Measurements from ENCODE around the gene MASP2. TPM values are rescaled to one million over a fixed set of nuclear protein-coding genes. Genes with fewer than 3 reads are reported as not detected.
A peak's percentile ranks its signal among the peaks of the same experiment; 100 is the strongest.

Gene MASP2
- total and polyA plus RNA-seq, 9 of the 15 experiments (the other 6 are each of a cell fraction or from before 2014, with no cell fraction given) = 0.01 to 0.23 (median 0.06) TPM; not detected in 3

GRCh38 chr1:11012260-11013159 lies 34.5 kb downstream of the MASP2 start, which contains the start of gene TARDBP:
Gene TARDBP, plus strand, starts transcription at chr1:11012654. Its CDS starts 1,074 bp downstream, at chr1:11013728.
- peak within 1 kb of the TSS; percentile 99 to 100 for H3K9ac ChIP-seq (ENCODE audit: insufficient read depth in 1 of 2, low read depth in 2 of 2, low read length in 2 of 2)
- FAIRE-seq (peak; percentile 67), DNase-seq (ENCODE audit: extremely low read depth in 1 of 4, low spot score in 3 of 4) (peak; percentile 96 to 99 (median 99)), ATAC-seq (peak; percentile 95)
- POLR2A ChIA-PET = interaction anchor here (0.6 to 2.0 kb wide), 14 partner anchors 11 to 642 kb away, joined by 3 to 9 read pairs (median 3); partner anchors contain the start of genes EXOSC10 and FBXO44
- H3K4me2 ChIP-seq (ENCODE audit: insufficient read depth, low read length) = peak within 1 kb of the TSS; percentile 97
- peaks cover 26% of the 10 kb centered on the region for H4K20me1 ChIP-seq (replicated peaks; ENCODE audit: control insufficient read depth, insufficient read depth, low read length)
- H3K27ac ChIP-seq (ENCODE audit: extremely low read depth, low read depth, low read length) = peak within 1 kb of the TSS; percentile 97
- no peaks in the 10 kb centered on the region for H3K9me3 ChIP-seq (replicated peaks; ENCODE audit: control insufficient read depth, insufficient read depth, low read depth, low read length)
- peaks cover 9 to 21% of the 10 kb centered on the region in 2 experiments; a peak in 4 of 5 replicates for H3K4me1 ChIP-seq (replicated peaks in 1 of 2; ENCODE audit: control insufficient read depth in 2 of 2, insufficient read depth in 2 of 2, low read length in 2 of 2)
- in situ Hi-C loops (cut with MboI) (no loop called here), intact Hi-C loops (cut with micrococcal nuclease) (no loop called here)
- no peaks in the 10 kb centered on the region for H3K27me3 ChIP-seq (ENCODE audit: control insufficient read depth in 2 of 2, insufficient read depth in 2 of 2, low read length in 2 of 2)
- H3K4me3 ChIP-seq = peak within 1 kb of the TSS; percentile 95
- H3K36me3 ChIP-seq (ENCODE audit: control insufficient read depth, insufficient read depth, low read length) = peaks cover 43% of the 10 kb centered on the region
- peaks cover 45% of the 10 kb centered on the region for H3K79me2 ChIP-seq (ENCODE audit: control insufficient read depth, insufficient read depth, low read length)
- no peaks in the 10 kb centered on the region for H3K9me1 ChIP-seq (ENCODE audit: control insufficient read depth, insufficient read depth, low read length)
- BruUV-seq (replicated peaks) = no TSS peak
- H2AFZ ChIP-seq (ENCODE audit: low read depth, low read length) = peak within 1 kb of the TSS; percentile 100
- CTCF ChIA-PET (ENCODE audit: low intra/inter-chr PET ratio) = no interaction called here
- 1% methylated on average over 90 of the region's 94 CpGs for WGBS (ENCODE audit: insufficient coverage, low coverage, missing lambda C conversion rate)
- TF ChIP-seq PHF20 (IDR thresholded peaks at IDR 0.05; ENCODE audit: partially characterized antibody) (peak; percentile 93), POLR2AphosphoS2 (IDR thresholded peaks at IDR 0.05; ENCODE audit: low read length) (peak; percentile 89), KLF1 (tag; IDR thresholded peaks at IDR 0.05) (peak; percentile 77; the same call in 1 of the 2 replicates), ETS1 (conservative IDR thresholded peaks at IDR 0.05; ENCODE audit: control insufficient read depth, low read depth, low read length) (peak; percentile 65; the same call in 1 of the 2 replicates), ZNF830 (CRISPR knock-in tag; IDR thresholded peaks at IDR 0.05) (peak; percentile 89), ZEB2 (IDR thresholded peaks at IDR 0.05) (no peak), EP300 (IDR thresholded peaks at IDR 0.05; ENCODE audit: low read length) (peak; percentile 54), NR2C1 (IDR thresholded peaks at IDR 0.05) (peak; percentile 36; the same call in 1 of the 2 replicates), NR2C1 (tag; IDR thresholded peaks at IDR 0.05) (peak; percentile 53; the same call in 1 of the 2 replicates), ZSCAN29 (IDR thresholded peaks at IDR 0.05) (0 out of 2 replicates have a peak, but pooled peaks have one; percentile 44), RBM25 (IDR thresholded peaks at IDR 0.05; ENCODE audit: low read depth, low read length, severe bottlenecking) (peak; percentile 13), HMBOX1 (IDR thresholded peaks at IDR 0.05) (no peak), SP1 (CRISPR knock-in tag; IDR thresholded peaks at IDR 0.05) (peak; percentile 95), MAFF (IDR thresholded peaks at IDR 0.05; ENCODE audit: low read length) (peak; percentile 87)
